Skin epidermis (tissue), 12 donors: ENCODE measurements around the gene ATP9B.
A peak's percentile ranks its signal among the peaks of the same experiment; 100 is the strongest.

ENCODE experiments used
- H3K27ac ChIP-seq, 21 experiments: fragments of 200-600 bp; sonication (generic) in 11 of 21; one replicate each; pipeline ENCODE4 v1.5.0; 2020; ENCODE audit warnings: mild to moderate bottlenecking in 3 of 21, inconsistent platforms in 2 of 21, moderate library complexity in 2 of 21
- H3K4me3 ChIP-seq, 7 experiments: fragments of 200-600 bp; sonication (generic) in 2 of 7; one replicate each; pipeline ENCODE4 v1.5.0; 2020; ENCODE audit warnings: inconsistent platforms in 2 of 7, mild to moderate bottlenecking in 2 of 7, moderate library complexity in 1 of 7

Gene ATP9B

GRCh38 chr18:79410731-79411613 lies 341.8 kb downstream of the ATP9B start:
- no peak overlapping the region for H3K4me3 ChIP-seq
- H3K27ac ChIP-seq = no peak overlapping the region

DNA sequence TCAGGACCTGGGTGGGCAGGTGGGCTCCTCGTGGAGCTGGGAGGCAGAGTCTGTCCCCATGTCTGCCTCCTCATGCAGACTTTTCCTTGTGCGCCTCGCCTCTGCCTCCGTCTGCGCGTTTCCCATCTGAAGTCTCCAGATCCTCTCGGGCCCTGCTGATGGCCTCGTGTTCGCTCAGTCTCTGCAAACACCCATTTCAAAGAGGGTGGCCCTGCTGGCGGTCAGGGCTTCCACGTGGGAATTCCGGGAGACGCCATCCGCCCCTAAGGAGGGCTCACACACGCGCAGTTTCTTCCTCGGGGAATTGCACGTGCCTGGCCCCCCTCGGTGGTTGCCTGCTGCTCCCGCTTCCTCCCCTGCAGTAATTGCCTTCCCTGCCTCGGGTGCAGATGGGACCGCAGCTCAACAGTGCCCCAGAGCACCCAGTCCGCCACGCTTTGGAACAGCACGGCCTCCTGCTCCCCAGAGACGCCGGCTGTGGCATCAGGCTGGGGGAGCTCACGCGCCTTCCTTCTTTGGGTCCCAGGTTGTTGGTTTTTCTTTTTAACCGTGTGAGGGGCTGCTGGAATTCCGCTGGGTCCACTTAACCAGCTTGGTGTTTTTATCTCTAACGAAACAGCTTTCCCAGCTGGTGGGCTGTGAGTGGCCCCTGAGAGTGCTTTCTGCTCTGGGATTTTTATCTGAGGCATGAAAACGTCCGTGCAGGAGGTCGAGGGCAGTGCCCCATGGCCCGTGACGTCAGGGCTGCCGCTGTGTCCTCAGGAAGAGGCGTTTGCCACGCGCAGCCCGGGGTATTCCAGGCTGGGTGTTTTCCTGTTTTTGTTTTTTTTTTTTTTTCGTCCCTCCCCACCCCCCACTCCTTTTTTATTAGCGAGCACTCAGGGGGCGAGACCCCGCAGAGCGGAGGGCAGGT lies 342.7 kb downstream of the ATP9B start:
- H3K4me3 ChIP-seq = no peak overlapping the region
- no peak overlapping the region for H3K27ac ChIP-seq

DNA sequence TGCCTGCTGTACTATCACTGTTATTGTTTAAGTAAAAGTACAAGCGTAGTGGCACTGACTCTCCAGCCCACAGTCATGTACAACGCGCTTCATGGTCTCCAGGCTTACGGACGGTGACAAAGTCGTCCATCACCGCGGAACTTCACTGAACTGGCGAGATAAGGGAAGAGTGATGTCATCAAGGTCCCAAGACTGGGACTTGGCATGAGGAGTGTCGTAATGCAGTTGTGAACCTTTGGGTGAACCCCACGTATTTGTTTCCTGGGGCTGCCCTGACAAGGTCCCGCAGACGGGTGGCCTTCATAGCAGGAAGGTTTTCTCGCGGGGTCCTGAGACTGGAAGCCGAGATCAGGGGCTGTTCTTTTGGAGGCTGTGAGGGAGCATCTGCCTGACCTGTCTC lies 343.8 kb downstream of the ATP9B start:
- Histone ChIP-seq H3K27ac (no peak overlapping the region), H3K4me3 (no peak overlapping the region)

DNA sequence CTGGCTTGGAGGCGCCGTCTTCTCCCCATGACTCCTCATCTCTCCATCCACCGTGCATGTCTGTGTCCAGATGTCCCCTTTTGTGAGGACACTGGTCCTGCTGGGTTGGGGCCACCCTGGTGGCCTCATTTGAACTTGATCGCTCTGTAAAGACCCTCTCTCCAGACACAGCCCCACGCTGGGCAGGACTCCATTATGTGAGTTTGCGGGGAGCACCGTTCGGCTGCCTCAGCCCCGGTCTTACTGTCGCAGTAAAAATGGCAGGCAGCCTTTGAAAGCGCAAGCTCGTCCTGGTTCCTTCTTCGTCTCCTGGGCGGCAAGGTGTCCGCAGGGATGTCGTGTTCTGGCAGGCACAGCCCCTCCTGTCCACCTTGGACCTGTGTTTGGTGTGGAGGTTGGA lies 344.2 kb downstream of the ATP9B start:
- Histone ChIP-seq H3K27ac (no peak overlapping the region), H3K4me3 (no peak overlapping the region)

DNA sequence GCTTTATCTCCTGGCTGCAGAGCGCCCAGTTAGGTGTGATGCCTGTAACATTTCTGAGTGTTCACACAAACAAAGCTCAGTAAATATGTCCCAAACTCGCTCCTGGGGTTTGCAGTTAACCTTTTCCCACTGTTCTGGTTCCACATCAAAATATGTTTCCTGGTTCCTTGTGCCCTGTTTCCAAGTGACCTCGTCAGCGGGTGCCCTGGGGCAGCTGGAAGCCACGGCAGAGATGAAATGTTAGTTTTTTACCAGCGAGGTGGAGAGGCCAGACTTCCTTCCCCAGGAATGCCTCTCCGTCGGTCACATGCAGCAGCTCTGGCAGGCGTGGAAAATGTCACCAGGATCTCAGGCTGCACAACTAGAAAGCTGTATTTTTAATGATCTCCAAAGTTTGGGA lies 344.7 kb downstream of the ATP9B start:
- Histone ChIP-seq H3K4me3 (no peak overlapping the region), H3K27ac (no peak overlapping the region)

DNA sequence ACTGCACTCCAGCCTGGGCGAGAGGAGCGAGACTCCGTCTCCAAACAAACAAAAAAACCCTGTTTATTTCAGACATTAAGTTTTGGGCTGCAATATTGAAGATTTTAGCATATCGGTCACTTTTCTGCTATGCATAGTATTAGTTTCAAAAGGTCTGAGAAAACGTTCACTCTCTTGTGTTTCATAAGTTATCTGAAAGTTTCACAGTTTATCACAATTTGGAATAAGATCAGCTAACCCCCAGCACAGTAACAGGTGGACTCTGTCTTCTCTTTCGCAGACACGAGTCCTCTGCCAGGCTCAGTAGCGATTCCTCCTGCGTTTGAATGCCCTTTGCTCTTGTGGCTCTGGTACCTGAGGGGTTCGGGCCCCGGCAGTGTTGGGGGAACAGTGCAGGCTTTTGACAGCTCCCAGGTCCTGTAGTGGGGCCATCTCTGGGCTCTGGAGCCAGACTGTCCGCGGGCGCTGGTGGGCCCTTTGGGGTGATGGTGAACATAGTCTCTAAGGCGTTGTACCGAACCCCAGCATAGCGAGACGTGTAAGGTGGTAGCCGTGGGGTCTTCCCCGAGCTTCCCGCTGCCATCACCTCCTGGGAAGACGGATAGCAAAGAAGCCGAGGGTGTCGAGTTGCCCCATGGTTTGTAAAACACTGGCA lies 347.0 kb downstream of the ATP9B start:
- H3K27ac ChIP-seq = no peak overlapping the region
- H3K4me3 ChIP-seq = no peak overlapping the region

GRCh38 chr18:79416677-79417052 lies 347.5 kb downstream of the ATP9B start:
- H3K4me3 ChIP-seq = no peak overlapping the region

DNA sequence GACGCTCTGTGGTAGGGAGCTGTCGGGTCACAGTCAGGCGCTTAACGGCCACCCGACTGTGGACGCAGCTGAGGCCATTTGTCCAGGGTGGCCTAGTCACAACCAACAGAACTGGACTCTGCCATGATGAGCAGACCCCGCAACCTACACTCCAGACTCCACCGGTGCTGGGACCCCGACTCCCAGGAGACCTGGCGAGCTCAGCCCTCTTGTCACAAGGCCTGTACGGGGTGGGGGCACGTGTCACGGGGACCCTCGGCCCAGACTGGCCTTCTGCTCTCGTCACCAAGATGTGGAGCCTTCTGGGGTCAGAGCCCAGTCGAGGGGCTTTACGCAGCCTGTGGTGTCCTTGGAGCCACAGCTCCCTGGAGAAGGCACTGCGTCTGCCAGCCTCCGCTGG lies 349.0 kb downstream of the ATP9B start:
- Histone ChIP-seq H3K27ac (no peak overlapping the region), H3K4me3 (no peak overlapping the region)

More at GRCh38 chr18:79416677-79417052, 347.5 kb downstream of the ATP9B start:
- H3K27ac ChIP-seq = no peak overlapping the region

- Histone ChIP-seq H3K4me3 (no peak overlapping the region), H3K27ac (no peak overlapping the region)
Observed at GRCh38 chr18:79418642-79419041, 349.4 kb downstream of the ATP9B start.

DNA sequence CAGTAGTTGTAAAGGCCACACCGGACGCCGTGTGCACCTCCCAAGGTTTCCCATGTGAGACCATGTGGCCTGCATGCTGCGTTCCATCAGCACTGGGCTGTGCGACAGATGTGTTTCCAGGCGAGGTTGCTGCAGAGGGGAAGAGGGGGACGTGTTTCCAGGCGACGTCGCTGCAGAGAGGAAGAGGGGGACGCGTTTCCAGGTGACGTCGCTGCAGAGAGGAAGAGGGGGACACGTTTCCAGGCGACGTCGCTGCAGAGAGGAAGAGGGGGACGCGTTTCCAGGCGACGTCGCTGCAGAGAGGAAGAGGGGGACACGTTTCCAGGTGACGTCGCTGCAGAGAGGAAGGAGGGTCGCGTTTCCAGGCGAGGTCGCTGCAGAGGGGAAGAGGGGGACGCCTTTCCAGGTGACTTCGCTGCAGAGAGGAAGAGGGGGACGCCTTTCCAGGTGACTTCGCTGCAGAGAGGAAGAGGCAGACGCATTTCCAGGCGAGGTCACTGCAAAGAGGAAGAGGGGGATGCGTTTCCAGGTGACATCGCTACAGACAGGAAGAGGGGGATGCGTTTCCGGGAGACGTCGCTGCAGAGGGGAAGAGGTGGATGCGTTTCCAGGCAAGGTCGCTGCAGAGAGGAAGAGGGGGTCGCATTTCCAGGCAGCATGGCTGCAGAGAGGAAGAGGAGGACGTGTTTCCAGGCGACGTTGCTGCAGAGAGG lies 351.0 kb downstream of the ATP9B start:
- H3K27ac ChIP-seq = no peak overlapping the region

GRCh38 chr18:79421275-79421857 lies 352.2 kb downstream of the ATP9B start:
- peak overlapping the region in 3 of 21 experiments; percentile 20 to 44 (median 24) for H3K27ac ChIP-seq
- H3K4me3 ChIP-seq = no peak overlapping the region

More for the DNA sequence above, 351.0 kb downstream of the ATP9B start:
- no peak overlapping the region for H3K4me3 ChIP-seq

- Histone ChIP-seq H3K27ac (peak overlapping the region in 1 of 21 experiments; percentile 44), H3K4me3 (no peak overlapping the region)
Observed at GRCh38 chr18:79422022-79422782, 353.0 kb downstream of the ATP9B start.

- H3K27ac ChIP-seq = no peak overlapping the region
Observed at GRCh38 chr18:79422783-79423165, 353.6 kb downstream of the ATP9B start.

DNA sequence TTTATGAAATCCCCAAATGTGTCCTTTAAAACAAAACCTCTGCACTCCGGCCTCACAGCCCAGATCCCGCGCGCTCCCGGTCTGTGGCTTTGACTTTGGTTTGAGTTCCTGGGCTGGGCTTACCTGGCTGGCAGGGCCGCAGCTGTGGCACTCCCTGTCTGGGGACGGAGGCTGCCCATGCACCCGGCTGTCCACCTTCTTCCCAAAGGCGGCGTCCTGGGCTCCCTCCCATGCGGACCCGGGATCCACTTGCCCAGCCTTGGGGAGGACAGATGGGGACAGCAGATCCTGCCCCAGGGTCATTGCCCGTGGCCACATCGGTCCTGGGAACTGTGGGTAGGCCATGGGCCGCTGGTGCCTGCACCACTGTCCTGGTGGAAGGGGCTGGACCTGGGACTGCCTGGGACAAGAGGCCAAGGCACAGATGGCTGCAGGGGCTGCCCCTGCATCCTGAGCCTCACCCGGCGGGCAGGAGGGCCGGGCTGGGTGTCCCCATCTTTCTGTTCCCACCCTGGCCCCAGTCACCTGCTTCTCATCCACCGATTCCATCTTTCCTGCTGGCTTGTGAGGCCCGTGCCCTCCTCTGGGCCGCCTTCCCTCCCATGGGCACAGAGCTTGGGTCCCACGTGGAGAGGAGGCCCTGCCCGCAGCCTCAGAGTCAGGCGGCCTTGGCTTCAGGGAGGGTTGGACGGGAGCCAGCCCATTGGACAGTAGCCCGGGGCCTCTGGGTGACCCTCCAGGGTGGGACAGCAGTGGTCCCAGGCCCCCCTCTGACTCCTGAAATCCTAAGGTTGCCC lies 354.2 kb downstream of the ATP9B start:
- Histone ChIP-seq H3K4me3 (no peak overlapping the region), H3K27ac (peak overlapping the region in 1 of 21 experiments; percentile 12)

More at GRCh38 chr18:79422783-79423165, 353.6 kb downstream of the ATP9B start:
- H3K4me3 ChIP-seq = no peak overlapping the region

GRCh38 chr18:79424008-79424565 lies 354.9 kb downstream of the ATP9B start:
- Histone ChIP-seq H3K27ac (peak overlapping the region in 1 of 21 experiments; percentile 12), H3K4me3 (no peak overlapping the region)

DNA sequence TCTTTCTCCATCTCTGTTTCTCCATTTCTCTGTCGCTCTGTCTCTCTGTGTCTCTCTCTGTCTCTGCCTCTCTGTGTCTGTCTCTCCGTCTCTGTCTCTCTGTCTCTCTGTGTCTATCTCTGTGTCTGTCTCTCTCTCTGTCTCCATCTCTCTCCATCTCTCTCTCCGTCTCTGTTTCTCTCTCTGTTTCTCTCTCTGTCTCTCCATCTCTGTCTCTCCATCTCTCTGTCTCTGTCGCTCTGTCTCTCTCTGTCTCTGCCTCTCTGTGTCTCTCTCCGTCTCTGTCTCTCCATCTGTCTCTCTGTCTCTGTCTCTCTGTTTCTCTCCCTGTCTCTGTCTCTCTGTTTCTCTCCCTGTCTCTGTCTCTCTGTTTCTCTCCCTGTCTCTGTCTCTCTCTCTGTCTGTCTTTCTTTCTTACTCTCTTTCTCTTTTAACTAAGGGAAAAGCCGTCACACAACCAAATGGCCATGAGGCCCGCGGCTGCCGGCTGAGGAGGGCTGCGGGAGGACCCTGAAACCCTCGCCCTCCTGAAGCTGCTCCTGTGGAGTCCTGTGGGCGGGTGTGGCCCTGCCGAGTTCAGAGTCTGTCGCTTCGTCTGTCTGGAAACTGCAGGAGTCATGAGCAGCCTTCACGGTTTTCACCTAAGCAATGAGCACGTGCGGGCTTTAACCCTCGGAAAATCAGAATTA lies 355.8 kb downstream of the ATP9B start:
- Histone ChIP-seq H3K4me3 (no peak overlapping the region), H3K27ac (no peak overlapping the region)

DNA sequence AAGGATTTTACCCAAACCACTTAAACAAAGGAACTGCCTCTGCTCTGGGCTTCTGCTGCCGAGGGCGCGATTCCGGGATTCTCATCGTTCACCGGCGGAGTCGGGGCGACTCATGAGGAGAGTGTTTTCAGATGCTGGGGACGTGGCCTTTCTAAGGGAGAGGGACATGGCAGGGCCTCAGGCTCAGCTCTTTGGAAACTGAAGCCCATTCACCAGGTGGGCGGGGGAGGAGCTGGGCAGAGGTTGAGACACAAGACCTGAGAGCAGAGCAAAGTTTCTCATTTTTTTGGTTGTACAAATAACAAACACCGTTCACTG lies 356.3 kb downstream of the ATP9B start:
- H3K4me3 ChIP-seq = no peak overlapping the region
- no peak overlapping the region for H3K27ac ChIP-seq
